ENCODE data around the gene LRRC70. TPM values are rescaled to one million over a fixed set of nuclear protein-coding genes. Genes with fewer than 3 reads are reported as not detected.

LRRC70 gene
- total RNA-seq, 1 experiment from 2014 or later, result 0.12 TPM

DNA sequence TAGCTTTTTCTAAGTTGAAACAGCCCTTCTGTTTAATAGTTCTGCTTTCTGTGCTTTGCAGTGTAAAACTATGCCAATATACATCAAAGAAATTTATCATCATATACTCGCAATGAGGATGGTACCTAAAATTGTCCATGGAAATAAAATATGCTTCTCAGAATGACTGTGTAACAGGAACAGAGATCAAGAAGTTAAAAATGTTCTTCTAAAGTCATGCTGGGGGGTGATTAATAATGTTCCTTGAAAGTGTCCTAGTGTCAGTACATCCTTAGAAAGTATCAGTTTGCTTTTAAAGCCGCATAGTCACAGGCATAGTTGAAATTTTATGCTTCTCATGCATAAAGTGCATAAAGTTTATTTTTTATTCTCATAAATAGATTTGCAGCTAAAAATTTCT lies 4.0 kb upstream of the LRRC70 start:
- DNase-seq (ENCODE audit: low read depth), result no peak

DNA sequence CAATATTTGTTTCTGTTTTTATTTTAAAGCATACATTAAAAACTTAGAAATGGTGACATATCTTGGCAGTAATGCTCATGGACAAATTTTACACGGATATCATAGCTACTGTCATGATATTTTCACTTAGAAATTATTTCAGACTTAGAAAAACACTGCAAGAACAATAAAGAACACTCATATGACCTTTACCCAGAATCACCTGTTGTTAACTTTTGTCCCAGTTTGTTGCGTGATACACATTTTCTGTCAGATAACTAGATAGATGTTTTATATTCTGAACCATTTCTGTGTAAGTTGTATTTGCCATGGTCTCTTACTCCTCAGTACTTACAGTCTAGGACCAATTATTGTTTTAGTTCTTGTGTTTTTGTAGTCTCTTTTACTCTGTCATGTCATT lies 3.6 kb upstream of the LRRC70 start:
- DNase-seq (ENCODE audit: low read depth), result no peak

GRCh38 chr5:62575489-62575888 lies 3.1 kb upstream of the LRRC70 start:
- no peak for DNase-seq (ENCODE audit: low read depth)

DNA sequence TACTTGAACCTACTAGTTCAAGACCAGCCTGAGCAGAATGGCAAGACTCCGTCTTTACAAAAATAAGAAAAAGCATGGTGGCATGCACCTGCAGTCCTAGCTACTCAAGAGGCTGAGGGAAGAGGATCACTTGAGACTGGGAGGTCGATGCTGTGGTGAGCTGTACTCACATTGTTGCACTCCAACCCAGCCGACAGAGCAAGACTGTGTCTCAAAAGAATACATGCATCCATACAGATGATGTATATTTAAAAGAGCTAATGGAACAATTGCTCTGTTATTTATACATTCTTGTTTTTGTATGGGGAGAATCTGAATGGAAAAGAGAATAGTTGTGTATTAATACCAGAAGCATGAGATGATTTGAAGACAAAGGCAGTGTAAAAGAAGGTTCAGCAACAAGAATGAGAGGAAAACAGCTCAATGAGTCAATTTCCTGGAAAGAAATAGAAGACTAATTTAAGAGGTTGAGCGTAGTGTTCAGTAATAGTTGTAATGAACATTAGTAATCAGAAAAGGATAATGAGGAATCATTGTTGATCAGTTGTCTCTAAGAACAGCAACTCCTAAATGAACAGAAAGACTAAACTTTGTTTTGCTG lies 1.9 kb upstream of the LRRC70 start:
- no peak for DNase-seq (ENCODE audit: low read depth)

DNA sequence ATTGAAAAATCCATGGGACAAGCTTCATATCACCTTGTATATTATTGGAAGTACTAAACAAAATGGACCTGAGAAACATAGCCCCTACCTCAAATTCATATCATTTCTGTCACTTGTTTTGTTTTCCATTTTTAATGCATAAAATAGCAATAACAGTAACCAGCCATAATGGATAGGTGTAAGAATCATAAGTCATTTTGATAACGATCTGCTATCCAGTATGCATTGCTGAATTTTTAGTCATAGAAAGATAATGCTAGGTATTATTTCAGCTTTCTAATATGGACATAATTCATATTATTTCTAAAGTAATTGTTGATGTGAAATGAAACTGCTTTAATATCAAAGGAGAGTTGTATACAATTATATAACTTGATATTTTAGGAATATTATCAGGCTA lies 1.1 kb upstream of the LRRC70 start:
- no peak for DNase-seq (ENCODE audit: low read depth)

- no peak for DNase-seq (ENCODE audit: low read depth)
Observed at GRCh38 chr5:62579761-62580160, 1.1 kb downstream of the LRRC70 start.

DNA sequence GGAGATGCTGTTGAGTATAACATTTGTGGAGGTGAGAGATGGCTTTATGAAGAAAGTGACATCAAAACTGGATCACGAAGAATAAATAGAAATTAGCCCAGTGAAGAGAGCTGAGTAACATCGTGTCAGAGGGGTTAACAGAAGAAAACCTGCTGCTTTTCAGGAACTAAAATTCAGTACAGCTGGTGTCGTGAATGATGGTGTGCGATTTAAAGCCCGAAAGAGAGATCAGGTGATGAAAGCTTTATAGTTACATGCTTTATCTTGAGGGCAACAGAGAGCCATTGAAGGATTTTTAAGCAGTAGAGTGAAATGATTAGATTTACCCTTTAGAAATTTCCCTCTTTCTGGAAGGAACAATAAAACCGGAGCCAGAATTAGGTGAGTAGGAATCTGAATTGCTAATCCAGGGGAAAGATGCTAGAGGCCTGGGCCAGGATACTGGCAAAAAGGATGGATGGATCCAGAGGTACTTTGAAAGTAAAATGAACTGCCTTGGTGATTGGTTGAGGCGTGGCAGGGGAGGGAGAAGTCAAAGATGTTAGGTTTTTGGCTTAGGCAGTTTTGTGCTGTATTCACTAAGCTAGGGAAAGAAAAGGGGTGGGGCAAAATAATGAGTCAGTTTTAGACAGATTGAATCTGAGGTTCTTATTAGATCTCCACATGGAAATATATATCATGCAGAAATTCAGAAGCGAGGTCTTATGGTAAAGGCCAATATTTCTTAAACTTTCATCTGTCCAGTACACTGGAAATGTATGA lies 3.4 kb downstream of the LRRC70 start:
- DNase-seq (ENCODE audit: low read depth), result no peak

GRCh38 chr5:62584391-62584790 lies 5.8 kb downstream of the LRRC70 start:
- DNase-seq (ENCODE audit: low read depth), result no peak

DNA sequence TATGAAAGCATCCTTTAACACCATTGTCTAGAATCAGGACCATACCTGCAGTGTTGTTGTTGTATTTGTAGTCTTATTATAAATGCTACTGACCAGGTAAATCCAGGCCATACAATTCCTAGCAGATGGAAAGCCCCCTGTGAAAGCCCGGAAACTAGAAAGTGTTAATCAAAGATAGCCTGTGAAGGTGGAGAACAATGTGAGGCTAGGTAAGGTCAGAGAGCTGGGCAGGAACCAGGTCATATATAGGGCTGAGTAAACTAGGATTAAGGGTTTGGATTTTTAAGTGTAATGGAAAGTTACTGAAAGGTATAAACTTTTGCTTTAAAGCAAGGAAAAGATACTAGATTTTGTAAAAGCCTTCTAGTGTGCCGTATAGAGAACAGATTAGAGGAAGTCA lies 6.7 kb downstream of the LRRC70 start:
- DNase-seq (ENCODE audit: low read depth), result no peak

- peak; percentile 3 for DNase-seq (ENCODE audit: low read depth)
Observed at GRCh38 chr5:62585751-62586150, 7.1 kb downstream of the LRRC70 start.

DNA sequence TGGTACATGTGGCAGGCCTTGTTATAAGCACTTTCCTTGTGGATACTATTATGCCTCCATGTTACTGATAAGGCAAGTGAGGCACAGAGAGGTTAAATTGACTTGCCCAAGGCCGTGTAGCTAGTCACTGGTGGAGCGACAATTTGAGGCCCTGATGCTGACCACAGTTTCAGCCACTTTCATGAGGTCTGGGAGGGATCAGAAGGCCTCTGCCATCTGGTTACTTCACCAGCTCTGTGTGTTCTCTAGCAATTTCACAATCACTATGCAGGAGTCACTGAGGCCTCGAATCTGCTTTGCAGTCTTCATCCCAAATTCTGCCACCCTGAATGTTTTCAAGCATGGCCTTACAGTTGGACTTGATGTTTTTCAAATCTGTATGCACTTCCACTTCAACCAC lies 9.1 kb downstream of the LRRC70 start:
- peak; percentile 12 for DNase-seq (ENCODE audit: low read depth)

DNA sequence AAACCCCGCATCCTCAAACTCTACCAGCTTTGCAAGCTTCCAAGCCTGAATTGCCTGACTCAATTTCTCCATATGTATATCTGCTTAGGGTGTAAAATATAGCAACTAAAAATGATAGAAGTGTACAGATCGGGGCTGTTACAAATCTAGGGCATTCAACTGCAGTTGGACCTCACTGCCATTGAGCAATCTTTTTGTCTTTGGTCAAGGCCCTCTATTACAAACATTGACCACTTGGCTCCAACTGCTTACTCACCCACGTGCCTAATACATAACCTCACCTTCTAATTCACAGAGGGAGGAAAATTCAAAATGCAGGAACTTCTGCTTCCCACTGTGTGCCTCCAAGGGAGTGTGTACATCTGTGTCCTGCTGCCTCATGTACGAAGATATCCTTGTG lies 10.0 kb downstream of the LRRC70 start:
- DNase-seq (ENCODE audit: low read depth), result no peak

- DNase-seq (ENCODE audit: low read depth), result peak; percentile 9
Observed at GRCh38 chr5:62589504-62589903, 10.9 kb downstream of the LRRC70 start.

GRCh38 chr5:62590387-62590786 lies 11.8 kb downstream of the LRRC70 start:
- DNase-seq (ENCODE audit: low read depth), result no peak

DNA sequence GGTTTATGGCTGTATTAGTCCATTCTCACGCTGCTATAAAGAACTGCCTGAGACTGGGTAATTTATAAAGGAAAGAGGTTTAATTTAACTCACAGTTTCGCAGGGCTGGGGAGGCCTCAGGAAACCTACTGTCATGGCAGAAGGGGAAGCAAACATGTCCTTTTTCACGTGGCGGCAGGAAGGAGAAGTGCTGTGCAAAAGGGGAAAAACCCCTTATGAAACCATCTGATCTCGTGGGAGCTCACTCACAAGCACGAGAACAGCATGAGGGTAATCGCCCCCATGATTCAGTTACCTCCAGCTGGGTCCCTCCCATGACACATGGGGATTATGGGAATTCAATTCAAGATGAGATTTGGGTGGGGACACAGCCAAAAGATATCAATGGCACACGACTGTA lies 13.9 kb downstream of the LRRC70 start:
- DNase-seq (ENCODE audit: low read depth), result no peak

- DNase-seq (ENCODE audit: low read depth), result peak; percentile 47
Observed at GRCh38 chr5:62593331-62593730, 14.7 kb downstream of the LRRC70 start.

GRCh38 chr5:62594364-62594984 lies 15.9 kb downstream of the LRRC70 start:
- DNase-seq (ENCODE audit: low read depth), result no peak

DNA sequence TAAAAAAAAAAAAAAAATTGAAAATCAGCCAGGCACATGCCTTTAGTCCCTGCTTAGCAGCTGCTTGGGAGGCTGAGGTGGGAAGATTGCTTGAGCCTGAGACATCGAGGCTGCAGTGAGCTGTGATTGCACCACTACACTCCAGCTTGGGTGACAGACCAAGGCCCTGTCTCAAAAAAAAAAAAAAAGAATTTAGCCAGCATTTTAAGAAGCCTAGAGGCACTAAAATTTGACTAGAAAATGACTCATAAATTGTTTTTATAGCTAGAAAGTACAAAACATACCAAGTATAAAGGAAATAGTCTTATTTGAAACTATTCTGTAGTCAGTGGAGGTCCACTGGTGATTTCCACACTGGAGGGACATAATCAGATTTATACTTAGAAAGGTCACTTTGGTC lies 17.5 kb downstream of the LRRC70 start:
- no peak for DNase-seq (ENCODE audit: low read depth)

DNA sequence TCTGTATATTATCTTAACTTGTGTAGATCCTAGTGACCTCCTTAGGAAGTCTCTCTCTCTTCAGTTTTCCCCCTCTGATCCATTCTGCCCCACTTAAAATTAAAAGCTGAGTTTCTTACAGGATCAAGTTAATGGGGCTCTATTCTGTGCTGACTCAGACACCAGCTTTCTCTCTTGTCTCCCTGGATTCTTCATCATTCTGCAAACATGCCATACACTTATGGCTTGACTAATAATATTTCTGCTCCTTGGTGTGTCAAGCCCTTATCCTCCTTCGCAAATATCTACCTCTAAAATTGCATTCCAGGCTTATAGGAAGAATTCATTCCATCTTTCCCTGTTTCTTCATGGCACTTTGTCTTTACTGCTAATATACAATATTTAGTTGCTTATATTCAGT lies 18.1 kb downstream of the LRRC70 start:
- no peak for DNase-seq (ENCODE audit: low read depth)

DNA sequence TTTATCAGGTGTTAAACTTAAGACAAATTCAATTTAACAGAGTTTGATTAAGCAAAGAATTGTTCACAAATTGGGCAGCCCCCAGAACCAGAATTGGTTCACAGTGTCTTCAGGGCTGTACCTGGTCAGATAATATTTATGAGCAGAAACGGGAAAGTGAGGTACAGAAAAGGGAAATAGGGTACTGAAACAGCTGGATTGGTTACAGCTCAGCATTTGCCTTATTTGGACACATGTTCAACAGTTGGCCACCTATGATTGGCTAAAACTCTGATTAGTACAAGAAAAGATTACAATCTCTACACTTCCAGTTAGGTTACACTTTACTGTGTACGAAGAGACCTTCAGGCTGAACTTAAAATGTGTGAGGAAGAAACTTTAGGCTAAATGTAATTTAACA lies 18.7 kb downstream of the LRRC70 start:
- DNase-seq (ENCODE audit: low read depth), result no peak

DNA sequence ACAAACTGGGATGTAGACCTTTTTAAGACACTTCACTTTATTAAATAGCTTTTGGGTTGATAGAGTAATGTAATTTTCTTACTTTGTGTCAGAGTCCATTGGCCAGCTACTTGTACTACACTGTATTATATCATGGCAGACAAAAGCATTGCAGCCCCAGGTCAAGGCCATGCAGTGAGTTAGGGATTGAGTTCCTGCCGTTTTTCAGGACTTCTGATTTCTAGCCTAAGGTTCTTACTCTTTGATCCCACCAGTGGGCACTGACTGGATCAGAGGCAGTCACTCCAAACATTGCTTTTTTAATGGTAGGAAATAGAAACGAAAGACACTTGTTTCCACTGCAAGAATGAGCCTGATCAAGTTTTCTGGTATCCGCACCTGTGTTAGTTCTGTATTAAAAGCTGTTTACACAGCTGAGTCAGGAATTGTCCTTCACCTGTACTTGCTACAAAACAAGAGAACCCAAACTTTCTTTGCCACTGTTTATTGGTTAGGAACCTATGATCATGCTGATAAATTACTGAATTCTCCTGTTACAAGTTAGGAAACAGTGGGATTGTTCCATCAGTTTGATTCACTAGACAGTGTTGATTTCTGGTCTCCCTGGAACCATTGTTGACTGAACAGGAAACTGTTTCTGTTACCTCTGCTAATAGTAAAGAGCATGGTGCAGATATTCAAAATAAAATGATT lies 22.1 kb downstream of the LRRC70 start:
- DNase-seq (ENCODE audit: low read depth), result no peak

- DNase-seq (ENCODE audit: low read depth), result no peak
Observed at GRCh38 chr5:62603934-62604333, 25.3 kb downstream of the LRRC70 start.

- no peak for DNase-seq (ENCODE audit: low read depth)
Observed at GRCh38 chr5:62605638-62606037, 27.0 kb downstream of the LRRC70 start.

All from RPMI7951 (cell line).